NCI-H526 (cell line): ENCODE data around the gene RNF121.
"Not testable (repeated sequence)": the region's sequence is repeated elsewhere in the genome, so short reads cannot be mapped to it uniquely, and the experiment has no call there.

Source experiments
- DNase-seq, 2 experiments: peaks; one replicate each; lab custom pipeline; 2025; lab: John Stamatoyannopoulos, UW

Gene RNF121

GRCh38 chr11:71928737-71929443 is at the start of gene RNF121:
Gene RNF121 (plus strand): TSS chr11:71929046. CDS start chr11:71929062, 16 bp downstream.
- peak; percentile 97 to 99 for DNase-seq

GRCh38 chr11:71885806-71886205 is 43.0 kb upstream of the RNF121 start:
- DNase-seq = not testable (repeated sequence)

- DNase-seq = not testable (repeated sequence)
Measured at GRCh38 chr11:71888335-71889010, 40.4 kb upstream of the RNF121 start.

GRCh38 chr11:71889181-71889872 is 39.5 kb upstream of the RNF121 start:
- peak; percentile 14 to 39 for DNase-seq

- DNase-seq = no peak
Measured at GRCh38 chr11:71895961-71896360, 32.9 kb upstream of the RNF121 start.

- not testable (repeated sequence) for DNase-seq
Measured at GRCh38 chr11:71901137-71901536, 27.7 kb upstream of the RNF121 start.

GRCh38 chr11:71908218-71908617 is 20.6 kb upstream of the RNF121 start:
- DNase-seq = no peak

- not testable (repeated sequence) for DNase-seq
Measured at GRCh38 chr11:71910775-71911174, 18.1 kb upstream of the RNF121 start.

- not testable (repeated sequence) for DNase-seq
Measured at GRCh38 chr11:71911321-71911985, 17.4 kb upstream of the RNF121 start.

GRCh38 chr11:71911986-71912340 is 16.9 kb upstream of the RNF121 start:
- not testable (repeated sequence) for DNase-seq

- DNase-seq = no peak
Measured at GRCh38 chr11:71913756-71914526, 14.9 kb upstream of the RNF121 start.

GRCh38 chr11:71914617-71915189 is 14.1 kb upstream of the RNF121 start:
- DNase-seq = no peak

- no peak for DNase-seq
Measured at GRCh38 chr11:71917646-71918140, 11.2 kb upstream of the RNF121 start.

GRCh38 chr11:71927820-71928736 is 768 bp upstream of the RNF121 start, which contains the start of gene XNDC1N:
Gene XNDC1N (minus strand): TSS chr11:71928594. CDS start chr11:71923353, 5,241 bp downstream.
- peak; percentile 97 for DNase-seq

GRCh38 chr11:71929491-71929890 is 645 bp downstream of the RNF121 start:
- DNase-seq = no peak

- DNase-seq = no peak
Measured at GRCh38 chr11:71930556-71931244, 1.9 kb downstream of the RNF121 start.

GRCh38 chr11:71931245-71931602 is 2.4 kb downstream of the RNF121 start:
- DNase-seq = no peak

- DNase-seq = no peak
Measured at GRCh38 chr11:71933141-71933933, 4.5 kb downstream of the RNF121 start.
